HG03175 (cell line): Measurements from ENCODE around the gene GOLT1B.

Experiments used
- ATAC-seq: cut with Tn5 transposase; IDR thresholded peaks from one replicate; pipeline ENCODE4 v1.9.1; 2021; ENCODE audit warnings: mild to moderate bottlenecking, moderate library complexity; ENCODE audit not compliant: unreplicated experiment

The GOLT1B gene

GRCh38 chr12:21561158-21561557 lies 59.6 kb downstream of the GOLT1B start:
- ATAC-seq: no peak

- ATAC-seq: no peak
Measured at GRCh38 chr12:21562859-21563258, 61.3 kb downstream of the GOLT1B start.

GRCh38 chr12:21566223-21566906 lies 64.8 kb downstream of the GOLT1B start:
- ATAC-seq: no peak

GRCh38 chr12:21566907-21567394 lies 65.4 kb downstream of the GOLT1B start:
- no peak for ATAC-seq
